K562 (cell line): ENCODE results near the gene NEU3. TPM values are rescaled to one million over a fixed set of nuclear protein-coding genes. Genes with fewer than 3 reads are reported as not detected.

Experiments
- CBFA2T2 ChIP-seq: fragments of 450-650 bp; conservative IDR thresholded peaks from 2 replicates; pipeline ENCODE4 v1.6.1; 2017; ENCODE audit warnings: mild to moderate bottlenecking
- CBX8 ChIP-seq: fragments of 200-600 bp; sonication (generic); IDR thresholded peaks from 2 replicates; pipeline ENCODE4 v1.6.1; 2012; ENCODE audit warnings: borderline replicate concordance, mixed run types, low read depth, mild to moderate bottlenecking, moderate library complexity, mixed read lengths, low read length, control low read depth, inconsistent platforms; ENCODE audit not compliant: poor library complexity, severe bottlenecking; ENCODE audit errors: extremely low read depth
- CCNT2 ChIP-seq: IDR thresholded peaks from 2 replicates; pipeline ENCODE4 v1.6.1; 2011; ENCODE audit warnings: borderline replicate concordance, low read depth, mild to moderate bottlenecking, moderate library complexity, mixed read lengths, low read length; ENCODE audit not compliant: insufficient read length; ENCODE audit errors: extremely low read depth
- CHAMP1 ChIP-seq: fragments of 450-650 bp; IDR thresholded peaks from 2 replicates; pipeline ENCODE4 v1.6.1; 2016; ENCODE audit warnings: mild to moderate bottlenecking
- ELF1 ChIP-seq: fragments of 200-800 bp; sonication (Bioruptor generic); IDR thresholded peaks from 2 replicates; pipeline ENCODE4 v1.6.1; 2016; ENCODE audit warnings: missing genetic modification characterization, missing compliant biosample characterization
- GABPB1 ChIP-seq: sonication (generic); formaldehyde crosslinking; IDR thresholded peaks from 2 replicates; pipeline ENCODE4 v1.8.0; 2022; ENCODE audit warnings: mild to moderate bottlenecking, missing genetic modification reagents
- ILF3 ChIP-seq: fragments of 450-650 bp; IDR thresholded peaks from 2 replicates; pipeline ENCODE4 v1.6.1; 2018; ENCODE audit warnings: antibody characterized with exemption, mild to moderate bottlenecking, moderate library complexity, borderline replicate concordance
- JUND ChIP-seq, 2 experiments: IDR thresholded peaks; 2 replicates in 1 of 2; 3 replicates in 1 of 2; pipeline ENCODE4 v1.6.1; 2011; ENCODE audit warnings: borderline replicate concordance in 2 of 2, low read depth in 2 of 2, low read length in 2 of 2, improper control_type of control experiment in 1 of 2, missing biosample characterization in 1 of 2, missing genetic modification characterization in 1 of 2, missing genetic modification reagents in 1 of 2
- KLF6 ChIP-seq: fragments of 250-450 bp; sonication (Bioruptor Pico); IDR thresholded peaks from 2 replicates; pipeline ENCODE4 v1.4.0; 2020; ENCODE audit warnings: mild to moderate bottlenecking, moderate library complexity, borderline replicate concordance
- NR2C2 ChIP-seq, 2 experiments: fragments of 200-800 bp in 1 of 2; sonication (Bioruptor generic) in 1 of 2; sonication (generic) in 1 of 2; formaldehyde crosslinking in 1 of 2; IDR thresholded peaks; 2 replicates each; pipeline versions ENCODE4 v1.6.1 to v1.8.0; 2016 to 2022; ENCODE audit warnings: mild to moderate bottlenecking in 1 of 2, missing compliant biosample characterization in 1 of 2, missing genetic modification characterization in 1 of 2, missing genetic modification reagents in 1 of 2
- PHB ChIP-seq: fragments of 250-450 bp; sonication (Bioruptor Pico); IDR thresholded peaks from 2 replicates; pipeline ENCODE4 v1.5.0; 2021
- PML ChIP-seq: IDR thresholded peaks from 2 replicates; pipeline ENCODE4 v1.6.1; 2012; ENCODE audit warnings: low read length, inconsistent platforms
- POLR2AphosphoS5 ChIP-seq: IDR thresholded peaks from 2 replicates; pipeline ENCODE4 v1.6.1; 2011; ENCODE audit warnings: mild to moderate bottlenecking, low read depth, low read length, moderate library complexity; ENCODE audit not compliant: control insufficient read depth, insufficient read depth
- RBFOX2 ChIP-seq: fragments of 200-400 bp; formaldehyde crosslinking; IDR thresholded peaks from 2 replicates; pipeline ENCODE4 v1.6.1; 2017; ENCODE audit warnings: low read depth, mild to moderate bottlenecking, low read length, moderate library complexity
- TEAD4 ChIP-seq, 2 experiments: sonication (generic) in 1 of 2; formaldehyde crosslinking in 1 of 2; IDR thresholded peaks; 2 replicates each; pipeline versions ENCODE4 v1.6.1 to v1.8.0; 2012 to 2022; ENCODE audit warnings: borderline replicate concordance in 1 of 2, inconsistent platforms in 1 of 2, low read length in 1 of 2, mild to moderate bottlenecking in 1 of 2, missing genetic modification reagents in 1 of 2
- ZBTB12 ChIP-seq: fragments of 250-450 bp; sonication (Bioruptor Pico); IDR thresholded peaks from 2 replicates; pipeline ENCODE4 v1.4.0; 2020
- ZNF143 ChIP-seq: sonication (generic); formaldehyde crosslinking; IDR thresholded peaks from 2 replicates; pipeline ENCODE4 v1.9.0; 2022; ENCODE audit warnings: mild to moderate bottlenecking, missing genetic modification reagents
- polyA plus RNA-seq, 8 experiments: library from polyadenylated mRNA; depleted of rRNA in 4 of 8; stranded (reverse) in 5 of 8; unstranded in 3 of 8; fragments of >200 nt; fragmentation: Nextera tagmentation in 2 of 8; fragmentation: Illumina TruSeq in 1 of 8; extraction: Ambion mirVana in 2 of 8; extraction: Trizol in 1 of 8; gene quantifications; 2 replicates each; pipeline versions ENCODE4 v1.2.1 to v1.2.3, GENCODE V29; 2011 to 2014; ENCODE audit warnings: inconsistent platforms in 1 of 8, missing spikeins in 1 of 8
- total RNA-seq, 7 experiments: library from RNA; depleted of rRNA in 6 of 7; stranded (reverse); fragments of >200 nt in 6 of 7; fragmentation: Illumina TruSeq in 2 of 7; extraction: Trizol in 2 of 7; gene quantifications; 2 replicates each; pipeline versions ENCODE4 v1.2.1 to v1.2.3, GENCODE V29; 2011 to 2021; ENCODE audit warnings: low replicate concordance in 1 of 7

The NEU3 gene
- total and polyA plus RNA-seq, 9 of the 15 experiments (the other 6 are each of a cell fraction or from before 2014, with no cell fraction given), result 6.2 to 41.3 (median 31.1) TPM

- TF ChIP-seq CHAMP1 (no peak), PHB (CRISPR knock-in tag) (no peak), TEAD4 (IDR thresholded peaks at IDR 0.05; ENCODE audit: low read length) (no peak), TEAD4 (CRISPR knock-in tag; IDR thresholded peaks at IDR 0.05; ENCODE audit: borderline replicate concordance) (no peak), NR2C2 (CRISPR knock-in tag; IDR thresholded peaks at IDR 0.05) (no peak; the same call in 1 of the 2 replicates), NR2C2 (tag; IDR thresholded peaks at IDR 0.05) (peak; percentile 82), GABPB1 (CRISPR knock-in tag) (peak; percentile 70), ELF1 (tag) (peak; percentile 25; the same call in 1 of the 2 replicates), ILF3 (no peak), POLR2AphosphoS5 (peak; percentile 87), CBX8 (no peak), JUND (IDR thresholded peaks at IDR 0.05; ENCODE audit: borderline replicate concordance, low read depth, low read length) (peak; percentile 69), JUND (tag; IDR thresholded peaks at IDR 0.05; ENCODE audit: borderline replicate concordance, low read depth, low read length) (peak; percentile 57; the same call in 1 of the 3 replicates), ZBTB12 (peak; percentile 77), KLF6 (CRISPR knock-in tag) (no peak), RBFOX2 (peak; percentile 100), ZNF143 (CRISPR knock-in tag) (peak; percentile 89), CCNT2 (peak; percentile 87), PML (peak; percentile 71), CBFA2T2 (peak; percentile 28; the same call in 1 of the 2 replicates)
These were observed 39.6 kb upstream of the NEU3 start, which contains the start of the genes SPCS2 and XRRA1 (continued) for GRCh38 chr11:74948898-74949752.
